ENCODE results near the gene C2CD2.

The C2CD2 gene

DNA sequence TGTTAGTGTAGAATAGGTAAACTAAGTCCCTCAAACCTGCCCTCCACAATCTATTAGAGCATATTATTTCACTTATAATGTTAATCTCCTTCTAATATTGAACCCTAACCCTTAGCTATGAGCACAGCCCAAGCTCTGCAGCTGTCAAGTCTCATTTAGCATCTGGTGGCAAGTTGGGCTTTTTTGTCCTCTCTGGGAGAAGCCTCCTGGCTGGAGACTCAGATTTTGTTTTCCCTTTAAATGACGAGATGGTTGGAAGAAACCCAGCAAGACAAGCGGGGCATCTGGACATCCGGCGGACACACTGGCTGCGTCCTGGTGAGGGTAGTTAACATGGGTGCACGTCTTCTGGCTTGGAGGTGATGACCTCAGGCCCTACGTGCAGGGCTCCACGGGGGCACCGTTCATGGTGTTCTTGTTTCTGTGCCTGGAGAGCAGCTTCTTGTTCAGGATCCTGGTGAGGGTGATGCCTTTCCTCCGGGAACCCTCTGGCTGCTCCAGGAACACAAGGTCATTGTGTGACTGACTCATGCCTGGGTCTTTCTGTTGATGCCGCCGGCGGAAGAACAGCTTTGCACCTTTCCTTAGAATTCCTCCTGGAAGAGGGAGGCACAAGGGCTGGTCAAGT is 65.0 kb downstream of the C2CD2 start:
- DNase-seq (ENCODE audit: low read depth in 2 of 2), result no peak

DNA sequence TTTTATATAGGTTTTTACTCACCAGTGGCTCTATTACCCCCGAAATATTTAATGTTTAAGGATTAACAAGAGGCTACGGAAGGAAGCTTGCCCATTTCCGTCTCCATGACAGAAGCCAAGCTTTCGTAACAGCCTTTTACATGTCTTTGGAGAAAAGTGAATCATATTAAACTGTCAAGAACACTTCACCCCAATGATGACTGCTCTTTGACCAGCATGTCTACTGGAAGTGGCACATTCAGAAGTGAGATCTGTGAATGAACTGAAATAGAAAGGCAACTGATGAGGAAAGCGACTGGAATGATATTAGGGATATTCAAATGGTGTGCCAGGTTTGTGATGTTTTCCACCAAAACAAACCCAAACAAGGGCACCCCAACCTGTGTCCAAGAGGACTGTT is 66.2 kb downstream of the C2CD2 start:
- no peak for DNase-seq (ENCODE audit: low read depth in 2 of 2)

DNA sequence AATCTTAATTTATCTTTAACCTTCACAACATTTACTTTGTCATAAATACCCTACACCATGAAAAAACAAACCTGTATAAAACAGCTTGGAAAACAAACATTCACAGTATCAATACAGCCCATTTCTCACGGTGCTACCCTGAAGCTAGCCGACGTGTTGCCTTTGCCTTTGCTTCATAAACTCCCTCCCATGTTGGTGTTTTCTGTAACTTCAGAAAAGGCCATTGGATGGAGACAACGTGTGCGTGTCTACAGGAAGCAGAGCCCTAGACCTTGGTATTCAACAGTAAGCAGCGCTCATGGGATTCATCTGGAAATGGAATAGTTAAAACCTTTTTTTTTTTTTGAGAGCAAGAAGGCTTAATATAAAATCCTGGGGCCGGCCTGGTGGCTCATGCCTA is 67.5 kb downstream of the C2CD2 start:
- no peak for DNase-seq (ENCODE audit: low read depth in 2 of 2)

DNA sequence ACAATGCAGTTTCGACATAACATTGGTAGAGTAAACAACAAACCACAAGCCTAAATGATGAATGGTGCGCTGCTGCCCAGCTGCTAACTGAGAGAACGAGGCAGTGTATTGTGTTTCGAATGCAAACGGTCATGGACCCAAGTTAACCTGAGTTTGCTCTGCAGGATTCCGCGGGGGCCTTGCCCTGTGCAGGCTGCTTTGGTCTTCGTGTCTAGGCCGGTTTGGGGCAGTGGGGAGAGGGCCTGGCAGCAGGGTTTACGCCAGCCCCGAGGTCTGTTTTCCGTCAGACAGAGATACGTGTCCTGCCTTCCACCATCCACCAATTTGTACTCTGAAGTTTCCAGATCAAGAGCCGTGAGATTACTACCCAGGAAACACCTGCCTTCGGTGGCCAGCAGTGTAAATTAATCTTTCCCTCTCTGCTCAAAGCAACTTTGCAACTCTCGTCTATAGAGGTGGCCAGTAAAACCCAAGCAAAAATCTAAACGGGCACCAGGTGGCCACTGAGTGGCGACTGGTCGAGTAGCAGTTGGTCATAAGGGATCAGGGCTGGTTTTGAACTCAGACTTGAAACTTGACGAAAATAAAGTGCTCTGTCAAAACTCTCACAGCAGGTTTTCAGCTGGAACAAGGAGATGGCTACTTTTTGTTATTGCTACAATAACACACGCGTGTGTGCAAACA is 68.3 kb downstream of the C2CD2 start:
- no peak for DNase-seq (ENCODE audit: low read depth in 2 of 2)

DNA sequence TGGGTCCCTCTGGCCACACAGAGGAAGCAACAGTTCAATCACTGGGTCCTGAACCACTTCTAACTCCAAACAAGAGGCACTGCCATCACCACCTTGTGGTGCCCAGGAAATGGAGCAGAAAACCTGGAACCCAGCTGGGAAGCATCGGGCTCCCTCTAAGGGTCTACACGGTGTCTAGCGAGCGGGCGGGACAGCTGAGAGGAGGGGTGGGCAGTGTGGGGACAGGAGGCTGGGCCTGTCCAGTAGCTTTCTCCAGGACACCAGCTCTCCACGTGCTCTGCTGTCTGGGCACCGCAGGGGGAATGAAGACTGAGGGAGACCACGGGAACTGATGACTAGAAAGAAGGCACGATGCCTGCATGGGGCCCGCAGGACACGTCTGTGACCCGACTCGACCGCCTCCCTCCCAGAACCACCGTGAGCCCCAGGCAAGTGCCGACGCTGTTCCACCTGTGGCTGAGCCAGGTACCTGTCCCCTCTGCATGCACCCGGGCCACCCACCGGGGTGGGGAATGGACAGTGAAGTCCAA is 69.3 kb downstream of the C2CD2 start:
- DNase-seq (ENCODE audit: low read depth in 2 of 2), result no peak

DNA sequence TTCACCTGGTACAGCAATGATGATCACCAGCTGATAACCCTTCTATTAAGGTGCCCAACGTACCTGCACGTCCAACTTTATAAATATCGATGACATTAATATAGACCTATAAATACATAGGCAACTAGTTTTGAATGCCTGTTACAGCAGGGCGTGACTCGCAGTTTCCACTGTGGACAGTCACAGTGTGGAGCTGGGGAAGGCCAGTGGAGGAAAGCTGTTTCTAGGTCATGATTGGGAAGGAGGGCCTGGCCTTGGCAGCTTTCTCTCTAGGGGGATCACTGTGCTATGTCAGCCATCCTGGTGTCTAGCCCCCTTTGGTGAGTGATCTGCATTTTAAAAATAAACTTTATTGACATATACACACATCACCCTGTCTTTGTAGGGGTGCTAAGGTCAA is 70.2 kb downstream of the C2CD2 start:
- no peak for DNase-seq (ENCODE audit: low read depth in 2 of 2)

DNA sequence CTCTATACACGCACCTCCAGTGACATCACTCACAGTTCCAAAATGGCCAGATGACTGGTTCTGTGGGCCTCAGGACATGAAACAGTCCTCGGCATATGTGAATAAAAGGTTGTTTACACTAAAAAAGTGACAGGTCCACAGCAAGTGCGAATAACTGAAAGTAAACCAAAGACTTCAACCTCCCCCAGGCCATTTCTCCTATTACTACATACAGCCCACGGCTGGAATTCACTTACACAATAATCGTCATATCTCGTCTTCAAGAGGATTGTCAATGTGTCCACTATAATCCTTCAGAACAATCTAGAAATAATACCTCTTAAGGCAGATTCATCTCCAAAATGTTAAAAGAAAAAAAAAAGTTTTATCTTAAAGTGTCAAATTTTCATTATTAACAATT is 72.8 kb downstream of the C2CD2 start:
- no peak for DNase-seq (ENCODE audit: low read depth in 2 of 2)

DNA sequence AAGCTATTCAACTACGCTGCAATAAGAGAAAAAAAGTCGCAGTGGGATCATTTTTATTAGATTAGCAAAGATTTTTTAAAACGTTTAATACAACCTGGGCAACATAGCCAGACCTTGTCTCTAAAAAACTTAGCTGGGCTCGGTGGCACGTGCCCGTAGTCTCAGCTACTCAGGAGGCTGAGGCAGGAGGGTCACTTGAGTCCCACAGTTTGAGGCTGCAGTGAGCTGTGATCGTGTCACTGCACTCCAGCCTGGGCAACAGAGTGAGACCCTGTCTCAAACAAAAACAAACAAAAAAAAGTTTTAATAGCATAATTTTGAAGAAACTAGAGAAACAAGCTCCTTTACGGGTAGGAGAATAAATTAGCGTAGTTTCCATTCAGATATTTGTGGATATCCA is 73.7 kb downstream of the C2CD2 start:
- DNase-seq (ENCODE audit: low read depth in 2 of 2), result no peak

DNA sequence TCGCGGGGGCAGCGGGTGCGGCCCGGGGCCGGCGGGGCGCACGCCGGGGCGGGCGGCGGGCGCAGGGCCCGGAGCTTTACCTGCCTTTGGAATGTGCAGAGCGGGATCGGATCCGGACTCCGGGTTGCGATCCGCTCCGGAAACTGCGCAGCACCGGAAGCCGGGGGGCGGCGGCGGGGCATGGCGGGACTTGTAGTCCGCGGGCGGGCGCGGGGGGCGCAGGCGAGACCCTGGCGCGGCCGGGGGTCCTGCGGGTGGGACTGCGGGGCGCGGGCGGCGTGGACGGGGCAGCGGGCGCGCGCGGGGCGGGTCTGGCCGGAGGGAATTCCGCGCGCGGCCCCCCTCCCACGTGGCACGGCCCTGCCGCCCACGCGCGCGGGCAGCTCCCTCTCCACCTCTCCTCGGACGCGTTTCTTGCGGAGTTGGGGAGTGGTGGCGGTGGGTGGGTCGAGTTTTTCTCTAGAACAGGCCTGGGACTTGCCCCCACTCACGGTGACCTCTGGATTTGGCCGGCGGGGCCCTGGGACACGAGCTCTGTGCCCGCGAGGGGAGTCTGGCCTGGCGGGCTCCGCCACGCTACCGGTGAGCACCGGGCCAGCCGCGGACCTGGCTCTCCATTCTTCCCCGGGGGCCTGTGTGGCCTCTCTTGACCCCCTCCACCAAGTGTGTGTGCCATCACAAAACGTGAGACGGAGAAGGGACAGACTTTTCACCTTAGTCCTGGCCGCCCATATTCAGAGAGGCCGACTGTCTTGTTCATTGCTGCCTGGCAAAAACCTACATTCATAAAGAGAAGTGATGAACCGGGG is 74.4 kb downstream of the C2CD2 start, which contains the start of gene PRDM15:
Gene PRDM15 (minus strand): TSS at position 155 of the 809 bp plus-strand sequence. CDS start 18,981 bp downstream, outside the sequence.
- peak; percentile 70 to 75 for DNase-seq (ENCODE audit: low read depth in 2 of 2)

DNA sequence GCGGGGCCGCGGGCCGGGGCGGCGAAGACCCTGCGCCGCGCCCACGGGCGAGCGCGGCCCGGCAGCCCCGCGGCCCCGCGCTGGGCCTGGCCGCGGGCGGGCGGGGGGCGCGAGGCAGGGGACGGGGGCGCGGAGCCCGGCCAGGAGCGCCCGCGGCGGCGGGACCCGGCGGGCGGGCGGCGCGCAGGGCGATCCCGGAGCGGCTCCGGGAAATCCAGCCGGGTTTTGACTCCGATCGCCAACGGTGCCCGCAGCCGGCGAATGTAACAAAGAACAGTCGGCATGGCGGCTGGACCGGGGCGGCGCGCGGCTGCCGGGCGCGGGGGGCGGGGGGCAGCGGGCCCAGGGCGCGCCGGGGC is 75.0 kb downstream of the C2CD2 start:
- DNase-seq (ENCODE audit: low read depth in 2 of 2), result peak; percentile 53 to 61

DNA sequence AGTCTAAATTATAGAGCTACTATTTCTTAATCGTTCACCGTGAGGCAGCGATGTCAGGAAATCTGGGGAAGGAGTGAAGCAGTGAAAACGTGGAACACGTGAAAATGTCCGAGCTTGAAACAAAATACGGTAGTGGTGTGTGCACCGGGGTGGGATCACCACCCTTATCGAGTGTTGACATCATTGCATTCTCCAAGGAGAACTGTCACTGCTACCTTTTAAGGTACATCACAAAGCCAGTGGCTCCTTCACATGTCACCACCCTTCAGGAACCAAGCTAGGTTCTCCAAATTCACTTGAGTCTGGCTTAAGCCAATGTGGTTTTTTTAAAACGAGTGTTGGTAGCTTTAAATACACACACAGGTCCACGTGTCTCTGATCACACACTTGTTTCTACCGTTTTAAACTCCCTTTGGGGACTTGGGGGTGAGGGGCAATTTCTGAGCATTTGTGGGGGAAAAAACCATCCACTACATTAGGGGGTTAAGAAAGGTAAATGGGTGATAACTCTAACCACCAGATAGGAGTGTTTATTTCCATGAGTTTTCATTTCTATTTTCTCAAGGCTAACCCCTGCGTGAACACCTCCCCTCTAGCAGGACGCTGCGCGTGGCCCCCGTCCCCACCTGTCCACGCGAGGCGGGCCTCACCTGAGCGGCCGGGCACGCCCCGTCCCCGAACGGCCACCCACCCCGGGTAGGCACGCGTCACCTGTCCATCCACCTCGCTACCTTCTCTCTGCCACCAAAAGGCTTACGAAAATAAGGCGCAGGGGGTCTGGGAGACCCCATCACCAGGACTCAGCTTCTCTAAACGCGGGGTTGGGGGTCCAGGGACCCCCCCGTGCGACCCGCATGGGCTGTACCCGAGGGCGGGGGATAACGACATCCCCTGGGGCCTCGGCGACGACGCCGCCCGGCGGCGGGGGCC is 75.7 kb downstream of the C2CD2 start:
- no peak for DNase-seq (ENCODE audit: low read depth in 2 of 2)

DNA sequence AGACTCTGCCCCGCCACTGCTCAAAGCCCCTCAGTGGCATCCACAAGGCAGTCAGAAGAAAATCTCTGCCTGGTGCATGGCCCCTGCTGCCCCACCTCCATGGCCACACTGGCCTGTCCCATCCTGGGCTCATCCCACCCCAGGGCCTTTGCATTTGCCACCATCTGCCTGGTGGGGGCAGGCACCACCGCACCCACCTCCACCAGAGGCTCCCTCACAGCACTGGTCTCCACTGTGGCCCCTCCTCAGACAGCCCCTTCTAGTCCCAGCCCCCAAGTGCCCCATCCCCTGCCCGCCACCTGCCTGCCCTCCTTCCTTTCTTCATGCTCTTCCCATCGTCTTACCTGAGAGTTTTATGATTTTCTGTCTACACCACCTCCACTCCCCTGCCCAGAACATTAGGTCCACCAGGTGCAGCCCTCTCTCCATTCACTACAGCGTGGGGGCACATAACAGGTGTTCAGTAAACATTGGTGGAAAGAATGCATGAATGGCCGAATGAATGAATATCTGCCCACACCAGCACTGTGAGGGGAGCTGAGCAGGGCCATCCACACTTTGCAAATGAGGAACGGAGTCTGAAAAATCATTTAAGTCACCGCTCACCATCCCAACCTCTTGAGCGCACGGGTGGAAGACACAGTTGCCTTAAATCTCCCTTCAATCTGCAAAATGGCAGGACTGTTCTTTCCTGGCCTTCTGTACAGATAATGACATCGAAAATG is 76.7 kb downstream of the C2CD2 start:
- DNase-seq (ENCODE audit: low read depth in 2 of 2), result no peak

DNA sequence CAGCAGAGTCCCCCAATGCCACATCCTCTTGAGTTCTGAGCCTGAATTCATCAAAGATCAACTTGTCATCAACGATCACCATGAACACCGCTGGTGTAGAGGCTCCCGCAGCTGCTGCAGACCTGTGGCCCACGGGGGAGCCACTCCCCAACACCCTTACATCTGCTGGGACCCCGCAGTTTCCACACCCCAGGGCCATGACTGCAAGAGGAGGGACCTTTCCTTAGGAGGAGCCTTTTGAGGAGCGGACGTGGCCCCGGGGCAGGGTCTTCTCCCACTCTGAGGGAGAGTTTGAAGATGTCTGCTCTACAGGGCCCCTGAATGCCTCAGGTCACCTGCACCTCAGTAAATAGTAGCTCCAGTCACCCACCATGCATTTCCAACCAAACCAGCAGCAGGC is 77.4 kb downstream of the C2CD2 start:
- DNase-seq (ENCODE audit: low read depth in 2 of 2), result no peak

DNA sequence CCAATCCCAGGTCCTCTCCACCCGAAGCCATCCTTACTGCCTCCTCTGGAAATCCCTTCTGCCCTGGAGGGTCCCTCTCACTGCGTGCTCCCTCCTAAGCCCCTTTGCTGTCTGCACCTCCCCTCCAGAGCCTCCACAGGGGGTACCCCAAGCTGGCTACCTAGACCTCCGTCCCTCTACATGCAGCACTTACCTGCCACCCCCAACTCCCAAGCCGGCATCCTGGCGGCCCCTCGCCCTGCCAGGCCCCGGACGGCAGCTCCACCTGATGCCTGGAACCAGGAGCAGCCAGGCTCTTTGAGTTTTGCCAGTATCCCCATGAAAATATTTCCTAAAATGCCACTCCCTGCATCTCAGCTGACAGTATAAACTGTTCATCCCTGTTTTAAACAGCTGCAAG is 78.7 kb downstream of the C2CD2 start:
- DNase-seq (ENCODE audit: low read depth in 2 of 2), result no peak

DNA sequence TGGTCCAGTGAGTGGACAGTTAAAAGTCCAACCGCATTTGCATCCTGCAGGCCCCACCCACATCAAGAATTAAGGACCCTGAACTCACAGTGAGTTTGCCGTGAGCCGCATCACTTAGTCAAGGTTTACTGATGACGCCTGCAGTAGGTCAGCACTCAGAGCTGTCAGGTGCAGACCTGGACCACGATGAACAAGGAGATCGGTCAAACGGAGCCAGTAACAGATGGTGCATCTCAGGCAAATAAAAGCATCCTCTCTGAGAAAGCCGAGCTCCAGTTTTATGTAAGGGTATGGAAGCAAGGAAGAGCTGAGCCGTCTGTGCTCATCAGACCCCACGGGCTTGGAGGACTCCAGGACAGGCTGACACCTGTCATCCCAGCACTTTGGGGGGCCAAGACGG is 79.2 kb downstream of the C2CD2 start:
- no peak for DNase-seq (ENCODE audit: low read depth in 2 of 2)

DNA sequence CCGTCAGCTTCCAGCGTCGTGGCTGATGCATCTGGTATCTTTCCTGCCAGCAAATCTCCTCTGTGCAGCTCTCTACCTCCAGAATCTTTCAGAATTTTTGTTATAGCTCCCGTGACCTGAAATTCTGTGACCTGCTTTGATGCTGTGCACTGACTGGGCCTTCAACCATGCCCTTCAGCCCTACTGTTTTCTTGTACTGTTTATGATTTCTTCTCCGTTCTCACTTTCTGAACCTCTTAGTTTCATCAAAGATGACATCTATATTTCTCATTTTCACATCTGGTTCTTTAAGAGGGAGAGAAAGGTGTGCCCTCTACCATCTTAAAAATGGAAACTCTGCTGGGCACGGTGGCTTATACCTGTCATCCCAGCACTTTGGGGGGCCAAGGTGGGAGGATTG is 80.4 kb downstream of the C2CD2 start:
- DNase-seq (ENCODE audit: low read depth in 2 of 2), result no peak

DNA sequence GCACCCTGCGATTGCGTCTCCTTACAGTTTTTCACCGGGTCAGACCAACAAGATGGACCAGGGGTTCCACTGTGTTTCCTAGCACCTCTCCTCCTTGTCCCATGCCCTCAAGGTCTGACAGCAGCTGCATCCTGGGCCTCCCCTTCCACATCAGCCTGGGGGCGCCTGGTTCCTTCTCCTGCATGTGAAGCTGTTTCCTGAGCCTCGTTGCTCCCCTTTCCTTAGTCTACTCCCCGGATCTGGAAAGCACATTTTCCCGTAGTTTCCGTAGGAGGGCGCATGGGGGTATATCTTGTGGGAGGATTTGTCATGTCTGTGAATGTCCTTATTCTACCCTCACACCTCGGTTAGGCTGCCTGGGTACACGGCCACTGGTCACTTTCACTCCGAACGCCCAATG is 80.8 kb downstream of the C2CD2 start:
- DNase-seq (ENCODE audit: low read depth in 2 of 2), result no peak

DNA sequence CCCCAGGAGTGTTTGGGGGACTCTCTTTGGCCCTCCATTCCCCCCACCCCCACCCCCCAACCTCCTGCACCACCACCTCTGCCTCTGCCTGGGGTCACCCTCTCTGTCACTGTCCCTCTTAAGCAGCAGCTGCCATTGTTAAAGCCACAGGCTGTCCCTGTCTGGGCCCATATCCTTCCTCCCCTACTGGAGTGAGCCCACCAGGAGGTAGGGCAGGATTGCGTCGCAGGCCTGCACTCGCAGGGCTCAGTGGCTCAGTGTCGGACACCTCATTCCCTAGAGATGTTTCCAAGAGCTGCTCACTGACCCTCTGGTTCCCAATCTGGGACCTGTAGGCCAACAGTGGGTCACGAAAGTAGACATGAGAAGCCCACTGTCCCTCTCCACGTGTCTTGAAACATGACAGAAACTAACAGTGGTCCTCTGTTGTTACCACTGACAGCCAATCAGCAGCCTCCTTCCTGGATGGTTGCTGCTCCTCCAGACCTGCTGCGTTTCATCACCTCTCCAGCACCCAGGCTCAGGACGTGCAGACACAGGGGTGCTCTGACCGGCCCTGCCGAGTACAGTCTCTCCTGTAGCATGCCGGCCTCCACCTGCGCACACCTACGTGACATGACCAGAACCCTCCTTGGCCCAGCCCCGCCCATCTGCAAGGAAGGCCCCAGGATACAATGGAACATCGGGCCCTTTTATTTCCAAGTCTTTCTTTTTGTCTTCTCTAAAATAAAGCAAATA is 82.4 kb downstream of the C2CD2 start:
- DNase-seq (ENCODE audit: low read depth in 2 of 2), result no peak

DNA sequence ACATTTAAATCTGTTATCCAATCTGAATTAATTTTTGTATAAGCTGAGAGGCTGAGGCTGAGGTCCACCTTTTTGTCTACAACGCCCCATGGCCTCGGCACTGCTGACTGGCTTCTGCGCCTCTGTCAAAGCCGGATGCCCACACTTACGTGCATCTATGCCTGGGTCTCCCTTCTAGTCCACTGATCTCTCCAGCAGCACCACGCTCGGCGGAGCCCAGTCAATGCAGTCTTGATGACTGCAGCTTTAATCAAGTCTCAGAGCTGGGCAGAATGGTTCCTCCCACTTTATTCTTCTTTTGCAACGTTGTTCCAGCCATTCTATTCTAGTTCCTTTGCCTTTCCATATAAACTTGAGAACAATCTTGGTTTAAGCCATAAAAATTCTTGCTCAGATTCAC is 84.0 kb downstream of the C2CD2 start:
- DNase-seq (ENCODE audit: low read depth in 2 of 2), result no peak

DNA sequence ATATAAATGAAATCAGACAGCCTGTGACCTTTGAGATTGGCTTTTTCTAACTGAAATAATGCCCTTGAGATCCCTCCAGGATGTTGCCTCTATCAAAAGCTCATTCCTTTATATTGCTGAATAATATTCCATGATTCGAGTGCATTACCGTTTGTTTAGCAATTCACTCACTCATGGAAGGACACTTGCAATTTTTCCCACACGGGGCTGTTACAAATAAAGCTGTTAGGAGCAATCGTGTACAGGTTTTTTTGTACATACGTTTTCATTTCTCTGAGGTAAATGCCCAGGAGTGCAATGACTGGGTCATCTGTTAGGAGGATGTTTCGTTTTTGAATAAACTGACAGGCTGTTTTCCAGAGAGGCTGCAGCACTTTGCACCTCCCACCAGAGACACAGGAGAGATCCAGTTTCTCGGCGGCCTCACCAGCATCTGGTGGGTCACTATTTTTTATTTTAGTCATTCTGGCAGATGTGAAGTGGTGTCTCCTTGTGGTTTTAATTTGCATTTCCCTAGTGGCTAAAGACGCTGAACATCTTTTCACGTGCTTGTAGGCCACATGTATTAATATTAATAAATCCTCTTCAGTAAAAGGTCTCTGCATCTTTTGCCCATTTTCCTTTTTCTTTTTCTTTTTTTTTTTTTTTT is 85.6 kb downstream of the C2CD2 start:
- no peak for DNase-seq (ENCODE audit: low read depth in 2 of 2)
